Sigmoid colon (tissue), 7 donors: ENCODE data around the gene DGKE. TPM values are rescaled to one million over a fixed set of nuclear protein-coding genes. Genes with fewer than 3 reads are reported as not detected.
A peak's percentile ranks its signal among the peaks of the same experiment; 100 is the strongest.

Source experiments
- DNase-seq: peaks from one replicate; pipeline ENCODE4 v3.0.0-alpha.2; 2019
- H3K27ac ChIP-seq, 4 donors: fragments of 200-600 bp; sonication (generic); one replicate each; pipeline ENCODE4 v1.5.1; 2016 to 2019; ENCODE audit warnings: mild to moderate bottlenecking in 1 of 4
- H3K27me3 ChIP-seq, 3 donors: fragments of 200-600 bp; sonication (generic); one replicate each; pipeline ENCODE4 v1.5.1; 2019; ENCODE audit warnings: mild to moderate bottlenecking in 1 of 3
- H3K36me3 ChIP-seq, 4 donors: fragments of 200-600 bp; sonication (generic); one replicate each; pipeline ENCODE4 v1.5.1; 2016 to 2019
- H3K4me1 ChIP-seq, 4 donors: fragments of 200-600 bp; sonication (generic); one replicate each; pipeline ENCODE4 v1.5.1; 2017 to 2019
- H3K4me3 ChIP-seq, 4 donors: fragments of 200-600 bp; sonication (generic); one replicate each; pipeline ENCODE4 v1.5.1; 2017 to 2019; ENCODE audit warnings: mild to moderate bottlenecking in 2 of 4, moderate library complexity in 1 of 4
- H3K9me3 ChIP-seq, 4 donors: fragments of 200-600 bp in 3 of 4; sonication (generic) in 3 of 4; one replicate each; pipeline versions ENCODE4 v1.5.1 to v1.6.1; 2013 to 2019
- EP300 ChIP-seq, 4 donors: sonication (generic); formaldehyde crosslinking; IDR thresholded peaks; one replicate each; pipeline ENCODE4 v1.6.1; 2017; ENCODE audit warnings: antibody characterized with exemption in 4 of 4
- POLR2A ChIP-seq, 2 donors: fragments of 450-650 bp; IDR thresholded peaks; one replicate each; pipeline ENCODE4 v1.6.1; 2016; ENCODE audit warnings: antibody characterized with exemption in 2 of 2, mild to moderate bottlenecking in 2 of 2, moderate library complexity in 2 of 2
- POLR2AphosphoS5 ChIP-seq, 4 donors: sonication (generic); formaldehyde crosslinking; IDR thresholded peaks; one replicate each; pipeline ENCODE4 v1.6.1; 2017; ENCODE audit warnings: antibody characterized with exemption in 4 of 4
- WGBS, 2 donors: extraction: QIAGEN DNeasy Blood & Tissue Kit; methylation state at CpG; one replicate each; pipeline ENCODE4 v1.1.7; 2013; 5-methylcytosine and 5-hydroxymethylcytosine counted together
- intact Hi-C: fragments of 100-400 bp; cut with DNase I; formaldehyde crosslinking; loops from one replicate; pipeline ENCODE4 v1.15.1; 2023
- polyA plus RNA-seq, 3 donors: library from polyadenylated mRNA; stranded (reverse); fragments of 200-250 nt; gene quantifications; one replicate each; pipeline ENCODE4 v1.2.3, GENCODE V29; 2013
- total RNA-seq, 4 donors: library from RNA; depleted of rRNA; stranded (reverse); fragments of >200 nt; gene quantifications; one replicate each; pipeline ENCODE4 v1.1.0, GENCODE V29; 2016
- TF ChIP-seq, protein P1 (sequence below), 4 experiments: fragments of 450-650 bp in 3 of 4; fragments of 200-600 bp in 1 of 4; IDR thresholded peaks; one replicate each; pipeline ENCODE4 v1.5.1; 2016 to 2019; ENCODE audit warnings: antibody characterized with exemption in 4 of 4, mild to moderate bottlenecking in 3 of 4, moderate library complexity in 2 of 4
- donor health status: healthy with polysubstance abuse.
- donor health status: Bipolar disorder and iron deficiency.
- donor health status: healthy.

The DGKE gene
- total and polyA plus RNA-seq, 7 donors, result 0.60 to 33.8 (median 20.3) TPM

DNA sequence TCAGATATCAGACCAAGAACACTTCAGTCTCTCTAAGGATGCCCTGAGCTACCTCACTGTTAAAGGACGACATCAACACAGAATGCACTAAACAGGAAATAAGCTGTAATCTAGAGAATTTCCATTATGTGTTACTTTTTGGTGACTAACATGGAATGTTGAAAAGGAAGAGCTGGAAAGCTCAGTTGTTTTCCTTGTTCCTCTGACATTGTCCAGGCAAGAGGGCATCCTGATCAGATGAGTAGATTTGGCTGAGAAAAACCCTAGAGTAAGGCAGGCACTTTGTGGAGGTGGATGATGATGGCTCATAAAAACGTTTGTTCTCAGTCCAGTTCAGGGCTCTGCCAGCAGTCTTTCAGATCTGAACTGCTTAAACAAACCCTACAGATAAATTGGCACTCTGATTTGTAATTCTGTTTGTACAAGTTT is 34.0 kb downstream of the DGKE start:
- TF ChIP-seq POLR2AphosphoS5 (IDR thresholded peaks at IDR 0.05) (peak in 3 of 4 donors; percentile 40 to 47 (median 47)), POLR2A (IDR thresholded peaks at IDR 0.05) (no peak), EP300 (IDR thresholded peaks at IDR 0.05) (no peak)
- TF ChIP-seq, protein P1, sequence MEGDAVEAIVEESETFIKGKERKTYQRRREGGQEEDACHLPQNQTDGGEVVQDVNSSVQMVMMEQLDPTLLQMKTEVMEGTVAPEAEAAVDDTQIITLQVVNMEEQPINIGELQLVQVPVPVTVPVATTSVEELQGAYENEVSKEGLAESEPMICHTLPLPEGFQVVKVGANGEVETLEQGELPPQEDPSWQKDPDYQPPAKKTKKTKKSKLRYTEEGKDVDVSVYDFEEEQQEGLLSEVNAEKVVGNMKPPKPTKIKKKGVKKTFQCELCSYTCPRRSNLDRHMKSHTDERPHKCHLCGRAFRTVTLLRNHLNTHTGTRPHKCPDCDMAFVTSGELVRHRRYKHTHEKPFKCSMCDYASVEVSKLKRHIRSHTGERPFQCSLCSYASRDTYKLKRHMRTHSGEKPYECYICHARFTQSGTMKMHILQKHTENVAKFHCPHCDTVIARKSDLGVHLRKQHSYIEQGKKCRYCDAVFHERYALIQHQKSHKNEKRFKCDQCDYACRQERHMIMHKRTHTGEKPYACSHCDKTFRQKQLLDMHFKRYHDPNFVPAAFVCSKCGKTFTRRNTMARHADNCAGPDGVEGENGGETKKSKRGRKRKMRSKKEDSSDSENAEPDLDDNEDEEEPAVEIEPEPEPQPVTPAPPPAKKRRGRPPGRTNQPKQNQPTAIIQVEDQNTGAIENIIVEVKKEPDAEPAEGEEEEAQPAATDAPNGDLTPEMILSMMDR (IDR thresholded peaks at IDR 0.05), result no peak
- Histone ChIP-seq H3K27ac (peak overlapping the region in 2 of 4 donors; percentile 13 to 54), H3K36me3 (peaks cover 0 to 6% (median 3%) of the 10 kb centered on the region in 4 donors), H3K4me1 (peaks cover 0 to 11% (median 5%) of the 10 kb centered on the region in 4 donors), H3K4me3 (no peak overlapping the region), H3K27me3 (no peaks in the 10 kb centered on the region), H3K9me3 (no peaks in the 10 kb centered on the region)
- WGBS, 2 donors, result 19 to 55% methylated on average over 2 of the region's 2 CpGs
- intact Hi-C loops, result no loop called here
- DNase-seq, result no peak

DNA sequence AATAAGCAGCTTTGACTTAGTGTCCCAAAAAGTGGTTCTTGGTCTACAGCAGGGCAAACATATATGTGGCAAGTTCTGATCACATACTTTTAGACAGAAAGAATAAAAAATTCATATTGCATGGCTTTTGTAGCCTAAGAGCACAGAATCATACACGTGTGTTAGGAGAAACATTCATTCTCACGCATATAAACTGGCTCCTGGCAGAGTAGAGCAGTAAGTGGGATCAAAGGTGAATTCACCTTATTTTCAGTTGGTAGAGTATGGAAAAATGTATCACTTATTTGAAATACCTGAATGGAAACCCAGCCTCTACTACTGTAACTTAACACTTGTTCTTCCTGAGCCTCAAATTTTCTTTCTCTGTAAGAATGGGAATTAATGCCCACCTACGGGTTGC is 34.8 kb downstream of the DGKE start:
- no peak for DNase-seq
- intact Hi-C loops, result no loop called here
- no peak overlapping the region for H3K4me3 ChIP-seq
- TF ChIP-seq POLR2AphosphoS5 (IDR thresholded peaks at IDR 0.05), result no peak
- TF ChIP-seq POLR2A (IDR thresholded peaks at IDR 0.05), result no peak
- no peak for TF ChIP-seq EP300 (IDR thresholded peaks at IDR 0.05)
- TF ChIP-seq, protein P1 (IDR thresholded peaks at IDR 0.05), result no peak
- no peaks in the 10 kb centered on the region for H3K27me3 ChIP-seq
- no peaks in the 10 kb centered on the region for H3K36me3 ChIP-seq
- WGBS, 2 donors, result 46 to 86% methylated on average over 3 of the region's 3 CpGs
- H3K9me3 ChIP-seq, result no peaks in the 10 kb centered on the region
- peaks cover 0 to 11% (median 5%) of the 10 kb centered on the region in 4 donors for H3K4me1 ChIP-seq
- peak overlapping the region in 1 of 4 donors; percentile 54 for H3K27ac ChIP-seq

DNA sequence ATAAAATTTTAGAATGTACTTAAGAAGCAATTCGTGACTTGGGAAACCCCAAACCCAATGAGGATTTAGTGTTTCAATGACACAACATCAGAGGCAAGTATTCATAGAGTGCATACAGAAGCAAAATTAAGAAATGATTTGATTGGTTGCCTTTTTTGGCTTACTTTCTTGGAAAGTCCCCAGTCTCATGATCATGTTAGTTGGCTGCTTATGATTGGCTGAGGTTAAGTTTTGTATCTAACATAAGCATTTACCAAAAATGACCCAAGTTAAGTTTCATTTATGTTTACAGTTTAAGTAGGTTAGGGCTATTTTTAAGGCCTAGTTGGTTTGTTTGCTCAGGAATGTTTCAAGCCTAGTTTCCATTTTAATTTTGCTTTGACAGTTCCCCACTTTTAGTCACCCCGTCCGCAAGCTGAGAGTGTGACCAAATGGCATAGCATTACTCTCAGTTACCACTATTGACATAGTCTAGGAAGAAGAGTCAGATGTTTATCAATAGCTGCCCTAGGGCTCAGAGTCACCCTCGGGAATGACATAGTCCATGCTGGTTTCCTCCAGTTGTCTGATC is 36.2 kb downstream of the DGKE start:
- DNase-seq, result no peak
- Histone ChIP-seq H3K27me3 (no peaks in the 10 kb centered on the region), H3K36me3 (no peaks in the 10 kb centered on the region), H3K9me3 (no peaks in the 10 kb centered on the region), H3K27ac (no peak overlapping the region), H3K4me1 (peaks cover 0 to 11% (median 5%) of the 10 kb centered on the region in 4 donors), H3K4me3 (no peak overlapping the region)
- TF ChIP-seq, protein P1 (IDR thresholded peaks at IDR 0.05), result no peak
- TF ChIP-seq POLR2AphosphoS5 (IDR thresholded peaks at IDR 0.05), result no peak
- no peak for TF ChIP-seq POLR2A (IDR thresholded peaks at IDR 0.05)
- intact Hi-C loops, result no loop called here
- WGBS, 2 donors, result 82 to 83% methylated on average over 4 of the region's 4 CpGs

- intact Hi-C loops, result no loop called here
- no peak for DNase-seq
- TF ChIP-seq EP300 (IDR thresholded peaks at IDR 0.05) (no peak), POLR2AphosphoS5 (IDR thresholded peaks at IDR 0.05) (no peak), POLR2A (IDR thresholded peaks at IDR 0.05) (no peak)
- TF ChIP-seq, protein P1 (IDR thresholded peaks at IDR 0.05), result no peak
These were observed 42.8 kb downstream of the DGKE start for GRCh38 chr17:56876766-56877179.

GRCh38 chr17:56879280-56879679 is 45.3 kb downstream of the DGKE start:
- Histone ChIP-seq H3K27me3 (no peaks in the 10 kb centered on the region), H3K36me3 (no peaks in the 10 kb centered on the region), H3K9me3 (no peaks in the 10 kb centered on the region), H3K4me1 (no peaks in the 10 kb centered on the region), H3K4me3 (no peak overlapping the region), H3K27ac (no peak overlapping the region)
- TF ChIP-seq POLR2A (IDR thresholded peaks at IDR 0.05) (no peak), POLR2AphosphoS5 (IDR thresholded peaks at IDR 0.05) (no peak), EP300 (IDR thresholded peaks at IDR 0.05) (no peak)
- TF ChIP-seq, protein P1 (IDR thresholded peaks at IDR 0.05), result no peak
- no peak for DNase-seq
- WGBS, 2 donors, result 94 to 96% methylated on average over 7 of the region's 7 CpGs
- intact Hi-C loops, result no loop called here

More at GRCh38 chr17:56876766-56877179, 42.8 kb downstream of the DGKE start:
- no peak overlapping the region for H3K27ac ChIP-seq
- no peak overlapping the region for H3K4me3 ChIP-seq
- no peaks in the 10 kb centered on the region for H3K27me3 ChIP-seq
- no peaks in the 10 kb centered on the region for H3K4me1 ChIP-seq
- no peaks in the 10 kb centered on the region for H3K36me3 ChIP-seq
- no peaks in the 10 kb centered on the region for H3K9me3 ChIP-seq
- WGBS, 2 donors, result 82 to 89% methylated on average over 7 of the region's 7 CpGs
